Spleen (tissue), 7 donors: Measurements from ENCODE around the gene RNASE7.

Source experiments
- POLR2A ChIP-seq, 3 donors: fragments of 450-650 bp; IDR thresholded peaks; one replicate each; pipeline ENCODE4 v1.5.1; 2017; ENCODE audit warnings: antibody characterized with exemption in 3 of 3, mild to moderate bottlenecking in 1 of 3
- TF ChIP-seq, protein P1 (sequence below), 11 experiments: fragments of 200-600 bp in 7 of 11; fragments of 450-650 bp in 4 of 11; sonication (generic) in 4 of 11; IDR thresholded peaks in 8 of 11; conservative IDR thresholded peaks in 3 of 11; 1 replicate in 7 of 11; 2 replicates in 4 of 11; pipeline versions ENCODE4 v1.4.0 to v1.8.0; 2016 to 2021; ENCODE audit warnings: antibody characterized with exemption in 11 of 11, inconsistent platforms in 4 of 11, mild to moderate bottlenecking in 1 of 11
- donor health status: DM: no; HTN: no; CAD: no; lungs with moderate emphysema.
- donor health status: DM: no; HTN: no; CAD: no.
- donor health status: DM: no; HTN: no; CAD: no.

DNA sequence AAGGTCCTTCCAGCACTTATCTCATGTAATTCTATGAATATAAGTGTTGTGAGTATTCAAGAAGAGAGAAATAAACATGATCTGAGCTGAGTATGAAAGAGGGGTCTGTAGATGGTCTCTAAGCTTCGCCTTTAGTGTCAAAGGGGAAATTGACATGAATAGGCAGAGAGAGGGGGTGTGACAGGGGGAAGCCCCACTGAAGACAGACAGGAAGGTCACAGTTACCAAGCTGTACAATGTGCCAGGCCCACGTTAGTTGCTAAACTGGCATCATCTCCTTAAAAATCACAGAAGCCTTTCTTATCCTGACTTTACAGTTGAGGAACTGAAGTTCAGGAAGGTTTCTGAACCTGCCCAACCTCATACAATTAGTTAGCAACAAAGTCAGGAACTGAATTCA lies 35.5 kb downstream of the RNASE7 start:
- TF ChIP-seq, protein P1, sequence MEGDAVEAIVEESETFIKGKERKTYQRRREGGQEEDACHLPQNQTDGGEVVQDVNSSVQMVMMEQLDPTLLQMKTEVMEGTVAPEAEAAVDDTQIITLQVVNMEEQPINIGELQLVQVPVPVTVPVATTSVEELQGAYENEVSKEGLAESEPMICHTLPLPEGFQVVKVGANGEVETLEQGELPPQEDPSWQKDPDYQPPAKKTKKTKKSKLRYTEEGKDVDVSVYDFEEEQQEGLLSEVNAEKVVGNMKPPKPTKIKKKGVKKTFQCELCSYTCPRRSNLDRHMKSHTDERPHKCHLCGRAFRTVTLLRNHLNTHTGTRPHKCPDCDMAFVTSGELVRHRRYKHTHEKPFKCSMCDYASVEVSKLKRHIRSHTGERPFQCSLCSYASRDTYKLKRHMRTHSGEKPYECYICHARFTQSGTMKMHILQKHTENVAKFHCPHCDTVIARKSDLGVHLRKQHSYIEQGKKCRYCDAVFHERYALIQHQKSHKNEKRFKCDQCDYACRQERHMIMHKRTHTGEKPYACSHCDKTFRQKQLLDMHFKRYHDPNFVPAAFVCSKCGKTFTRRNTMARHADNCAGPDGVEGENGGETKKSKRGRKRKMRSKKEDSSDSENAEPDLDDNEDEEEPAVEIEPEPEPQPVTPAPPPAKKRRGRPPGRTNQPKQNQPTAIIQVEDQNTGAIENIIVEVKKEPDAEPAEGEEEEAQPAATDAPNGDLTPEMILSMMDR (IDR thresholded peaks at IDR 0.05 in 8 of 11, conservative IDR thresholded peaks at IDR 0.05 in 3 of 11): no peak
- TF ChIP-seq POLR2A (IDR thresholded peaks at IDR 0.05): no peak
